DOHH2 (cell line): ENCODE measurements around the gene DCAF8L2.

Experiments used
- H3F3A ChIP-seq: fragments of 200-600 bp; sonication (generic), shearing (Covaris generic); 2 replicates; pipeline ENCODE4 v1.6.0; 2016; ENCODE audit warnings: antibody characterized with exemption, mild to moderate bottlenecking; ENCODE audit not compliant: control insufficient read depth, insufficient read depth
- H3K27ac ChIP-seq: fragments of 200-600 bp; sonication (generic); 2 replicates; pipeline ENCODE4 v1.5.1; 2014; ENCODE audit warnings: low read depth, mild to moderate bottlenecking, low read length, moderate library complexity
- H3K27me3 ChIP-seq: fragments of 200-600 bp; sonication (generic); 2 replicates; pipeline ENCODE4 v1.6.1; 2014; ENCODE audit warnings: mild to moderate bottlenecking, low read length, mixed read lengths; ENCODE audit not compliant: control insufficient read depth
- H3K36me3 ChIP-seq: fragments of 200-600 bp; sonication (generic); 2 replicates; pipeline ENCODE4 v1.6.1; 2014; ENCODE audit warnings: mild to moderate bottlenecking, low read length, moderate library complexity, mixed read lengths; ENCODE audit not compliant: control insufficient read depth
- H3K4me1 ChIP-seq: fragments of 200-600 bp; sonication (generic); 2 replicates; pipeline ENCODE4 v1.6.1; 2014; ENCODE audit warnings: mild to moderate bottlenecking, low read length, mixed read lengths; ENCODE audit not compliant: control insufficient read depth
- H3K4me2 ChIP-seq: fragments of 200-600 bp; sonication (generic); 2 replicates; pipeline ENCODE4 v1.6.0; 2014; ENCODE audit warnings: mild to moderate bottlenecking, low read length, moderate library complexity
- H3K4me3 ChIP-seq: fragments of 200-600 bp; sonication (generic); 2 replicates; pipeline ENCODE4 v1.5.1; 2014; ENCODE audit warnings: mild to moderate bottlenecking, low read length, mixed read lengths
- H3K79me2 ChIP-seq: fragments of 200-600 bp; sonication (generic); 2 replicates; pipeline ENCODE4 v1.6.1; 2014; ENCODE audit warnings: mild to moderate bottlenecking, low read length, mixed read lengths; ENCODE audit not compliant: control insufficient read depth
- H3K9me2 ChIP-seq: fragments of 200-600 bp; sonication (generic); replicated peaks from 2 replicates; pipeline ENCODE4 v1.6.1; 2014; ENCODE audit warnings: mild to moderate bottlenecking, low read length, mixed read lengths; ENCODE audit not compliant: control insufficient read depth
- H3K9me3 ChIP-seq: fragments of 200-600 bp; sonication (generic); 2 replicates; pipeline ENCODE4 v1.6.1; 2014; ENCODE audit warnings: antibody characterized with exemption, low read length, mixed read lengths; ENCODE audit not compliant: control insufficient read depth, insufficient read depth
- H4K20me1 ChIP-seq: fragments of 200-600 bp; sonication (generic); 2 replicates; pipeline ENCODE4 v1.6.0; 2014; ENCODE audit warnings: low read depth, mild to moderate bottlenecking, antibody characterized with exemption, low read length, moderate library complexity; ENCODE audit not compliant: control insufficient read depth, insufficient read depth
- CTCF ChIP-seq: fragments of 200-600 bp; sonication (generic); IDR thresholded peaks from one replicate; pipeline ENCODE4 v1.5.1; 2014; ENCODE audit warnings: antibody characterized with exemption, mild to moderate bottlenecking, low read depth, low read length; ENCODE audit not compliant: poor library complexity, severe bottlenecking
- EZH2phosphoT487 ChIP-seq: fragments of 200-600 bp; sonication (generic); IDR thresholded peaks from 2 replicates; pipeline ENCODE4 v1.6.1; 2017; ENCODE audit warnings: borderline replicate concordance, mild to moderate bottlenecking, antibody characterized with exemption, low read length, moderate library complexity, mixed read lengths

DCAF8L2 gene

GRCh38 chrX:27619975-27620374 lies 29.8 kb downstream of the DCAF8L2 start:
- H3K79me2 ChIP-seq: no peaks in the 10 kb centered on the region
- no peaks in the 10 kb centered on the region for H4K20me1 ChIP-seq
- no peak overlapping the region for H3K27ac ChIP-seq
- H3K36me3 ChIP-seq: no peaks in the 10 kb centered on the region
- no peaks in the 10 kb centered on the region for H3F3A ChIP-seq
- H3K9me2 ChIP-seq: no peaks in the 10 kb centered on the region
- no peak overlapping the region for H3K4me2 ChIP-seq
- H3K4me1 ChIP-seq: no peaks in the 10 kb centered on the region
- H3K9me3 ChIP-seq: no peaks in the 10 kb centered on the region
- H3K27me3 ChIP-seq: no peaks in the 10 kb centered on the region
- TF ChIP-seq CTCF: no peak
- no peak for TF ChIP-seq EZH2phosphoT487
- no peak overlapping the region for H3K4me3 ChIP-seq

- no peak for TF ChIP-seq EZH2phosphoT487
- no peak for TF ChIP-seq CTCF
- no peaks in the 10 kb centered on the region for H3K4me1 ChIP-seq
- H3F3A ChIP-seq: no peaks in the 10 kb centered on the region
- H4K20me1 ChIP-seq: no peaks in the 10 kb centered on the region
- no peaks in the 10 kb centered on the region for H3K36me3 ChIP-seq
- no peaks in the 10 kb centered on the region for H3K9me3 ChIP-seq
- no peaks in the 10 kb centered on the region for H3K79me2 ChIP-seq
- no peak overlapping the region for H3K27ac ChIP-seq
- no peak overlapping the region for H3K4me2 ChIP-seq
- no peaks in the 10 kb centered on the region for H3K9me2 ChIP-seq
- H3K27me3 ChIP-seq: no peaks in the 10 kb centered on the region
- H3K4me3 ChIP-seq: no peak overlapping the region
These were observed 32.7 kb downstream of the DCAF8L2 start for GRCh38 chrX:27622883-27623282.

GRCh38 chrX:27626066-27626465 lies 35.9 kb downstream of the DCAF8L2 start:
- Histone ChIP-seq H3F3A (no peaks in the 10 kb centered on the region), H3K4me3 (no peak overlapping the region), H4K20me1 (no peaks in the 10 kb centered on the region), H3K27ac (no peak overlapping the region), H3K79me2 (no peaks in the 10 kb centered on the region), H3K36me3 (no peaks in the 10 kb centered on the region), H3K9me3 (no peaks in the 10 kb centered on the region), H3K4me2 (no peak overlapping the region), H3K4me1 (no peaks in the 10 kb centered on the region), H3K27me3 (no peaks in the 10 kb centered on the region), H3K9me2 (no peaks in the 10 kb centered on the region)
- TF ChIP-seq CTCF: no peak
- no peak for TF ChIP-seq EZH2phosphoT487

GRCh38 chrX:27633328-27633727 lies 43.2 kb downstream of the DCAF8L2 start:
- H4K20me1 ChIP-seq: no peaks in the 10 kb centered on the region
- TF ChIP-seq CTCF (no peak), EZH2phosphoT487 (no peak)
- no peaks in the 10 kb centered on the region for H3K9me3 ChIP-seq
- H3K4me1 ChIP-seq: no peaks in the 10 kb centered on the region
- no peaks in the 10 kb centered on the region for H3K79me2 ChIP-seq
- no peaks in the 10 kb centered on the region for H3K36me3 ChIP-seq
- no peak overlapping the region for H3K4me2 ChIP-seq
- no peaks in the 10 kb centered on the region for H3K9me2 ChIP-seq
- no peak overlapping the region for H3K27ac ChIP-seq
- H3K27me3 ChIP-seq: no peaks in the 10 kb centered on the region
- no peak overlapping the region for H3K4me3 ChIP-seq
- no peaks in the 10 kb centered on the region for H3F3A ChIP-seq
